SHP77 (cell line): ENCODE results near the gene OTOS.

Source experiments
- DNase-seq, 2 experiments: peaks; one replicate each; lab custom pipeline; 2025; lab: John Stamatoyannopoulos, UW

The OTOS gene

DNA sequence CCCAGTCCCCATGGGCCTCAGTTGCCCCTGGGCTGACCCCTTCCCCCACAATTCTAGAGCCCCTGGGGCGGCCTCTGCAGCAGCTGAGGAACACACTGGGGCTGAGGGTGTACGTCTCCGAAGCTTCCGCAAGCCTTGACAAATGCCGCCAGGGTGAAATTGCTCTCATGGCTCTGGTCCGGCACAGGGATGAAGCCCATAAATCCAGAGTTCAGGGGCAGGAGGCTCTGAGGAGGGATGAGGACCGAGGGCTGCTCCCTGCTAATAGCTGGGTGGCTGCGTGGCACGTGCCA is 27.1 kb upstream of the OTOS start:
- DNase-seq: no peak

DNA sequence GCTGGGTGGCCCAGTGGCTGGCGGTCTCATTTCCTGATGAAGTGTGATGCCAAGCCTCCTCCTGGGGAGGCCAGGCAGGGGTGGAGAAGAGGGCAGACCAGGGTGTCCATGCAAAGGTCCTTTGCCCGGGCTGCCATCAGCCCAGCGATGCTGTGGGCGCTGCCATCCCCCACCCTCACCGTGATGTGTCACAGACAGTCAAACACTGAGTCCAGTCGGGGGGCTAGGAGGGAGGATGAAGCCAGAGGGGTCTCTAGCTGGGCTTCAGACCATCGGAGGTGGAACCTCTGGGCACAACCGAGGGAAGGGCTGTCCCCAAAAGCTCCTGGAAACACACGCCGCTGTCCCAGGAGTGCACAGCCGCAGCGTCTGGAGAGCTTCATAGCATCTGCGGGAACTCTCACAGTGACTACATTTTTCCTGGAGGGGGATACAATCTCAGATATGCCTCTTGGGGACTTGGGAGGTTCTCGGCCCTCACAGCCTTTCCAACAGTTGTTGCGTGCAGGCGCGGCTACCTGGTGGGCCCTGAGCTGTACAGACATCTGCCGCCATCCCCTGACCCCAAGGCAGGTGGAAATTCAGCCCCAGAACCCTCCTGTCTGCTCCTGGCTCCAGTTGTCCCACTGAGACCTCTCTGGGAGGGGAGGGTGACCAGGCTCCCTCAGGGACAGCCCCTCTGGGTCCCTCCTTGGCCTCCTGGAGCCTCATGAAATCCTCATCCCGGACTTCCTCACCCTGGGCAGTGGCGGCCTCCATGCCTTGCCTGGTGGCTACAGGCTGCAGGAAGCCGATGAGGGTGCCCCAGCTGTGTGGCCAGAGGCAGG is 26.5 kb upstream of the OTOS start:
- DNase-seq: no peak

DNA sequence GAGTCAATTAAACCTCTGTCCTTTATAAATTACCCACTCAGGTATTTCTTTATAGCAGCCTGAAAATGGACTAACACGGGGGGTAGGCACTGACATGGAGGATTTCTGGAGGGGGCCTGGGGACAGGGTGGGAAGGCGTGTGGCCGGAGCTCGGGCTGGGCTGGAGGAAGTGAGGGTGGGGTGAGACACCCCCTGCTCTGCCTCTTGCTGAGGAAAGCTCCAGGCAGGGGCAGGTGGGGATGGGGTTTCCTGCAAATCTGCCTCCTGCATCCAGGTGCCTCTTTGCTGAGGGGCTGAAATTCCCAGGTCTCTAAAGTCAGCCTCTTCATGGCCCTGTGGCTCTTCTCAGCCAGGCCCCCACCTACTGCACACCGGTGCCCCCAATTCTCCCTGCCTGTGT is 25.7 kb upstream of the OTOS start:
- no peak for DNase-seq

DNA sequence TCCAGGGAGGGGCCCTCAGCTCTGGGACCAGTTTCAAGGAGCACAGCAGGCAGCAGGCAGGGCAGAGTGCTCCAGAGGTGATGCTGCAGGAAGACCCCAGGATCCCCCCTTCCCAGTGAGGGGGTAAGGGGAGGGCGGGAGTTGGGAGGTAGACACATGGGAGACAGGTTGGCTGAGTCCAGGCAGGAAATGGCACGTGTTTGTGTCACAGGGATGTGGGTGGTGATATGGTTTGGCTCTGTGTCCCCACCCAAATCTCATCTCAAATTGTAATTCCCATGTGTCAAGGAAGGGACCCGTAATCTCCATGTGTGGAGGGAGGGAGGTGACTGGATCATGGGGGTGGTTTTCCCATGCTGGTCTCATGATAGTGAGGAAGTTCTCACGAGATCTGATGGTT is 25.2 kb upstream of the OTOS start:
- no peak for DNase-seq

DNA sequence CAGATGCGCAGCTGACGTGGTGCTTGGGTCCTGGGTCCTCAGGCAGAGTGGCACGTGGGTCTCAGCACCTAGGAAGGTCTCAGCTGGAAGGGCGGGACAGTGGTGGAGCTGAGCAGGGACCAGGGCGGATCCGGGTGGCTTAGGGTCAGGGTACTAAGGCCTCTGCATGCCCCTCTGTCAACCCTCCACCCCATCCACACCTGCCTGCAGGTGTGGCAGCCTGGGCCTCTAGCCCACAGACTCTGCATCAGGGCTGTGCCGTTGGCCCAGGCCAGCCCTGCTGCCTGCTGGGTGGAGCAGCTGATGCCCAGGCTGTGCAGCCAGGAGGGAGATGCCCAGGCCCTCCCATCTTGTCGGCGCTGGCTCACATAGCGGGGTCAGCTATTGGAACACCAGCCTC is 24.6 kb upstream of the OTOS start:
- no peak for DNase-seq

DNA sequence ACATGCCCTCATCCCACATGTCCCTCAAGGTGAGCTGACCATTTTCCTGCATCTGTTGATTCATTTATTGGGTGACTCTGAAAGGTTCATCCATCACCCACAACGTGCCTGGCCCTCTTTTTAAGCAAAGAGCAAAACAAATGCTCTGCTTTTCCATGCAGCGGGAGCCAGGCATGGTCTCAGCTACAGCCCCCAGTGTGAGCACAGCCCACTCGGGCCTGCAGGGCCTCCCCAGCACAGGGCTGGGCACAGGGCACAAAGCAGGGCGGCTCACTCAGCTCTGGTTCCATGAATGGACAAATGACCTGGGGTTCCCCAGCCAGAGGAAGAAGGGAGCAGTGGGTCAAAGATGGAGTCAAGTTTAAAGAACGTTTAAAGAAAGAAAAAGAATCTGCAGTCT is 24.1 kb upstream of the OTOS start:
- no peak for DNase-seq

DNA sequence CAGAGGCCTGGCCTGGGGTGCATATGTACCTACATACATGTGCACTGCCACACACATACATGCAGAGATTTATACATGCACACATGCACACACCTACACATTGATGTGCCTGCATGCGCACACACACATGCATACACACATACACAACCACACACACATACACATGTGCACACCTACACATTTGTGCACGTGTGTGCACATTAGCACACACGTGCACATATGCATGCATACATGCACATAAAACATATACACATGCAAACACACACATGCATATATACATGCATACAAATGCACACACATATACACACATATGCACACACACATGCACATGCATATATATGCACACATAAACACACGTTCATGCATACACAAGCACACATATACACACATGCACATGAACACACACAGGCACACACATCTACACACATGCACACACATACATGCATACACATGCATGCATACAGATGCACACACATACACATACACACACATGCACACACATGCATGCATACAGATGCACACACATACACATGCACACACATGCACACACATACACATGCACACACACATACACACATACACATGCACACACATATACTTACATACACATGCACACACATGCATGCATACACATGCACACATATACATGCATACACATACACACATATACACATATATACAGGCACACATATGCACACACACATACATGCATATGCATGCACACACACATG is 23.6 kb upstream of the OTOS start:
- DNase-seq: no peak

DNA sequence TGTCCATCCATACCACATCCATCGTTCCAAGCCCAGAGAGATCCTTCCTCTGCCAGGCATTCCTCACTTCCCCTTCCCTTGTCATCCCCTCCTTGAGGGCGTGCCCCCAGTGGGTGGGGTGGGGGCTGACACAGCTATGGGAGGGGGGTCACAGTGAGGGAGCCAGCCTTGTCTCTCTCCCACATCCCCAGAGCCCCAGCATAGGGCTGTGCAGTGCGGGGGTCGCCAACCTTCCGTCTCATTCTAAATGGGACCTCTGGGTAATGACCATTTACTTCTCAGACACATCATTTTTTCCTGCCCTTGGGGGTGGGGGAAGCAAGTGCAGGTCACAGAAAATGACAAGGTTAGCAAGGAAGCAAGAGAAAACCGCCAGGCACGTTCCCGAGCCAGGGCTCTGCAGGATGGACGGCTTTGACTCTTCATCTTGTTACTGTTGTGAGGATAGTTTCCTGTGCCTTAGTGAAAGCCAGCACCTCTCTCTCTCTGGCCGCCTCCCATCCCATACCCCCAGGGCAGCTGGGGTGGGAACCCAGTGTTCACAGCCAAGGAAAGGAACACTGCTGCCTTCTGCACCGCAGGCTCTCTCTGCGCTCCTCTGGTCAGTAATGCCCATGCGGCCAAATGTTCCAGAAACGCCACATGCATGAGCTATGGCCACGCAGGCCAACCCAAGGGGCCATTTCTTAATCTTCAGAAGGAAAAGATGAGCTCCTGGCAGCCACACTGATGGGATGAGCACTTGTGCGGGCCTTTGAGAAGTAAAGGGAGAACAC is 22.7 kb upstream of the OTOS start:
- DNase-seq: no peak

DNA sequence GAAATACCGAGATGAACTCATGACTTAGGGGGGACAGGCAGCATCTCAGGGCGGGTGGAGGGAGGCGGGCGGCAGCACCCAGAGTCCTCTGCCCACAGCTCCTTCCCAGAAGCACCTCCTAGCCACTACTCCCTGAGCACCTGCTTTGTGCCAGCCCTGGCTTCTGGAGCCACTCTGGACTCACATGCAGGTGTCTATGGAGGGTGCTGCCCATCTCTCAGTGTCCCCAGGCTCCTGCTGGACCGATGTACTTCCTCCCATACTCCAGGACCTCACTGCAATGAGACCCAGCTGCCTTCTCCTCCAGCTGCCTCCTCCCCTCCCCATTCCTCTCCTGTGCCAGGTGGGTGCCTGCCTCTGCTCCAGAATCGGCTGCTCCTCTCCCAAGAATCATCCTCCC is 22.1 kb upstream of the OTOS start:
- DNase-seq: no peak

DNA sequence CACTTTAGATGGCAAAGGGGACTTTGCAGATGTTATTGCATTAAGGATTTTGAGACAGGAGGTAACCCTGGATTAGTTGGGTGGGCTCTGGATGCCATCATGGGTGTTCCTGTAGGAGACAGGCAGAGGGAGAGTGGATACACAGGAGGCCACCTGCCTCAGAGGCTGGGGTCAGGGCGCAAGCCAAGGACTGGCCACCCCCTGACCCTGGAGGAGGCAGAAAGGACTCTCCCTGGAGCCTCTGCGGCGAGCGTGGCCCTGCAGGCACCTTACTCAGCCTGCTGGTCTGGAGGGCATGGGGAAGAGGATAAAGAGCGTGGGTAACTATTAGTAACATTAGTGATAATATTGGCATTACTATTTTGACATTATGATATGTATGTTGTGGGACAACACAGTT is 21.6 kb upstream of the OTOS start:
- DNase-seq: no peak

DNA sequence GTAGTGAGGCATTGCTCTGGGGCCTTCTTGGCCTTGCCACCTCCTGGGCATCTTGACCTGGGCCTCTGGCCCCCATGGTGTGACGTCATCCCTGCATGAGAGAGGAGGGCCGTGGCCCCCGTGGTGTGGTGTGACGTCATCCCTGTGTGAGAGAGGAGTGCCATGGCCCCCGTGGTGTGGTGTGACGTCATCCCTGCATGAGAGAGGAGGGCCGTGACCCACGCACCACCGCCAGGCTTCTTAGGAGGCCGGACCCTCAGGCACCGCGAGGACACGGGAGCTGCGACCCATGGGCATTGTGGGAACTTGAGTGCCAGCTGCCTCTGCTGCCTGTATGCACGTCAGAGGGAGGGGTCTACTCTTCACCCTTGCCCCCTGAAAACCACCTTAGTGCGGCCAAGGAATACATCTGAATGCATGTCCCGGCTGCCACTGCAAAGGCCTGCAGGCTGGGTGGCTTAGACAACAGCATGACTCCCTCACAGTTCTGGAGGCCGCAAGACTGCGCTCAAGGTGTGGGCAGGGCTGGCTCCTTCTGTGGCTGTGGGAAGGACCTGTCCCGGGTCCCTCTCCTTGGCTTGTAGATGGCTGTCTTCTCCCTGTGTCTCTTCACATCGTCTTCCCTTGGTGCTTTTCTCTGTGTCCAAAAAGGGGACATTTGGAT is 20.8 kb upstream of the OTOS start:
- no peak for DNase-seq

DNA sequence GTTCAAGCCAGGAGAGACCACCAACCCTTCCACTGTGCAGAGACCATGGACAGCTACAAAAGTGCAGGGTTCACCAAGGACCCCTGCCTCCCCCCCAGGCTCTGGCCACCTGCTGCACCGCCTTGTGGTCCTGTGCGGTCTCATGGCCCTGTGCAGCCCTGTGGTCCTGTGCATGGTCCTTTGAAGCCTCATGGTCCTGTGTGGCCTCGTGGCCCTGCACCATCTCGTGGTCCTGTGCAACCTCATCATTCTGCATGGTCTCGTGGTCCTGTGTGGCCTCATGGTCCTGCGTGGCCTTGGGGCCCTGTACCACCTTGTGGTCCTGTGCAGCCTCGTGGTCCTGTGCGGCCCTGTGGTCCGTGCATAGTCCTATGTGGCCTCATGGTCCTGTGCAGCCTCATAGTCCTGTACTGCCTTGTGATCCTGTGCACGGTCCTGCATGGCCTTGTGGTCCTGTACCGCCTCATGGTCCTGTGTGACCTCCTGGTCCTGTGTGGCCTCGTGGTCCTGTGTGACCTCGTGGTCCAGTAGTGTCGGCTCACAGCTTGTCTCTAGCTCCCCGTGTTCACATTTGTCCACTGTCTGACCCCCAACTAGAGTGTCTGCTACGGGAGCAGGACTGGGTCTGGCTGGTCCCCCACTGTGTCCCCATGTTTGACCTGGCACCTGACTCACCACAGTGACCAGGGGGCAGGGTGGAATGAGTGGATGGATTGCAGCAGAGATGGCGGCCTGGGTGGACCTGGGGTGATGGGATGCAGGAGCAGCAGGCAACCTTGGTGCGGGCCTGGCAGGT is 20.0 kb upstream of the OTOS start:
- DNase-seq: no peak

DNA sequence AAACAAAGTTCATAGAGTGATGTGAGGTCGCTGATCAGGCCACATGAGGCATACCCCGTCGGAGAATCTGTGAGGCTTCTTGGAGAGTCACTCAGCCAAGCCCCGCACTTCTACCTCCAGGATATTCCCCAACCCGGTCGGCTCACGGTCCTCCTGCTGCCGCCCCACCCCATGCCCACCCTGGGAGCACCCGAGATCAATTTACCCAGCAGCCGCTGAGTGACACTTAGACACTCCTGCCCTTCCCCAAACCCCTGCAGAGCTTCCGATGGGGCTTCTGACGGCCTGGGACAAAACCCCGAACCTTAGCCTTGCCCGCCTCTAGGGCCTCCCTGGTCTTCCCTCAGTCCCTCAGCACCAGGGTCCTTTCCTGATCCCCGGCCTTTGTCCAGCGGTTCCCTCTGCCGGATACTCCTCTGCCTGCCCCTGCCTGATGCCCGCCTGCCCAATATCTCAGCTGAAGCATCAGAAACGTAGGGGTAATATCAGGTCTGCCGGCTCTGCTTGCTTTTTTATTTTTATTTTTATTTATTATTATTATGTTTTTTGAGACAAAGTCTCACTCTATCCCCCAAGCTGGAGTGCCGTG is 18.9 kb upstream of the OTOS start:
- DNase-seq: no peak

DNA sequence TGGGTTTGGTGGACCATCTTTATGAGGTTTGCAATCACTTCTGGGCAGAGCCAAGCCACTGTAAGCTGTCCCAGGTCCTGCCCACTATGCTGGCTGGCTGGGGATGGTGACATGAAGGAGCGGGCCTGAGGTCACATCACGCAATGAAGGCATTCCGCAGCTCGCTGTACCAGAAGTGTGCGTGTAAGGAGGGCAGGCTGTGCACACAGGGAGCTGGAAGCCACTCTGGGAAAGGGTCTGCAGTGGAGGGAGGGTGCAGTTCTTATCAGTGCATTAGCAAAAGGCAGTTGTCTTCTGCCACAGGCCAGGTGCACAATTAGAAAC is 16.7 kb upstream of the OTOS start:
- DNase-seq: no peak

DNA sequence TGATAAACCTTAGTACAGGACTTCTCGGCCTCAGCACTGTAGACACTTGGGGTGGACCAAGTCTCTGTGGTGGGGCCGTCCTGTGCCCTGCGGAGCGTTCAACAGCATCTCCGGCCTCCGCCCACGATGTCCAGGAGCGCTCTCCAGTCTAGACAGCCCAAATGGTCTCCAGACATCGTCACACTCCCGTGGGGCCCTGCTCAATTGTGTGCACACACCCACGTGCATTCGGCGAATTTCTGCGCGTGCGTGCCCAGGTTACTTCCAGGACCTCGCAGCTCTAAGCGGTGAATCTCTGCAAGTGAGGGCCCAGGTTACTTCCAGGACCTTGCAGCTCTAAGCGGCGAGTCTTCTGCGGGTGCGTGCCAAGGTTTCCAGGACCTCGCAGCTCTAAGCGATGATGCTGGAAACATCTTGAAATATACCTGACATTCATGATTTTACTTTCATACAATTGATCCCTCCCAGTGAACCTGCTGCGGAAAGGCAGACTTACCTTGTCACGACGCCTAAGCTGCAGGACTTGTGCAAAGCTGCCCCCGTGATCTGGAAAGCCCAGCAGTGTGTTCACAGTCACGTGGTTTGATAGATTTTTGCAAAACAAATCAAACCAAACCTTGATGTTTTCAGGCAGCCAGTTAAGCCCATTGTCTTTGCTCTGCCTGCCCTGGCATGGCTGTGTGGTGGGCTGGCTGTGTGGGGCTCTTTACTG is 16.1 kb upstream of the OTOS start:
- DNase-seq: no peak

DNA sequence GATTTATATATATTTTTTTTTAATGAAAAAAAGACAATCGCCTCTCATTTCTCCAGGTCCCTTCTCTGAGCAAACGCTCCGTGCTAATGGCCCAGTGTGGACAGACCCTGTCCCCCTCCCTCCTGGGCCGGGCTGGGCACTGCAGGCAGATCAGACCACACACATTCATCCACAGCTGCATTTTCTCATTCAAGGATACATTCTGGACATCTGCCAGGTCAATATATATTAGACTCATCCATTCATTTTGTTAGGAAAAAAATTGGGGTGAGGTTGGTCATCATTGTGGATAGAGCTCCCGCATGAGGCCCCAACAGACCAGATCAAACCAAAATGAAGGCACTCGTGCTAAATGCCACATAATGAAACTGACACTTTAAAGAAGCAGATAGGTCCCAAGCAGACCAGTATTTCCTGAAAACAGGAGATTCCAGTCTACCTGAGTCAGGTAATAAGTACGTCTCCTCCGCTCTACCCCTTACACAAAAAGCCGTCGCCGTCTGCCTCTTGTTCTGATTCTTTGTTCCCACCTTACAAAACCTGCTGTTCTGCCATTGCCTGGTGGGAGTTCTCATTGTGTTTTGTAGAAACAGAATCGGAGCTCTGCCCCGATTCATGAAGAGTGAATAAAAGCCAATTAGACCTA is 15.4 kb upstream of the OTOS start:
- DNase-seq: no peak

DNA sequence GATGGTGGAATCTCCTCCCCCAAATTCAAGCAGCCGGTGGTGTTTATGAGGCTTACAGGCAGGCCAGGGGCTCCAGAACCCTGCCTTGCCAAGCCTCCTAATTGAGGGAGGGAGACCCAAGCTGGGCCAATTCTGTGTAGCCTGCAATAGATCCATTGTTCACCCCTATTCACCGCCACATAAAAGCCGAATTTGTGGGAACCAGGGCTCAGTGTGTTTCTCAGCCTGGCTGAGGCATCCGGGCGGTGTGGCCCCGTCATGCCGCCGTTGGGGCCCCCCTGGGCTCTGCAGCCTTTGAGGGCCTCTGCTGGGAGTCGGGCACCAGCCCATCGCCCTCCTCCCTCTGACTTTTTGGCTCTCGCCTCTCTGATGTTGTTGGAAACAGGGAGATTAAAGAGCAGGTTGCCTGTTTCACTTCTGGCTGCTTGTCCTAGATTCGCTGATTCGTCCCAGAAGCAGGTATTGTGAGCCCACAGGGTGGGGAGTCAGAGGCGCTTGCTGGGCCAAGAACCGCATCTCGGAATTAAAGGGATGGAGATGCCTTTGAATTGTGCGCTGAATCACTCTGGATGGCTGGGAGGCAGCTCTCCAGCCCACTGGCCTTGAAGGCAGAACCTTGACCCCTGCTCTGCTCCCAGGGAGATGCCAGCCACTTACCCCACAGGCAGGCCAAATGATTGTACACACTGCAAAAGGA is 14.7 kb upstream of the OTOS start:
- no peak for DNase-seq

DNA sequence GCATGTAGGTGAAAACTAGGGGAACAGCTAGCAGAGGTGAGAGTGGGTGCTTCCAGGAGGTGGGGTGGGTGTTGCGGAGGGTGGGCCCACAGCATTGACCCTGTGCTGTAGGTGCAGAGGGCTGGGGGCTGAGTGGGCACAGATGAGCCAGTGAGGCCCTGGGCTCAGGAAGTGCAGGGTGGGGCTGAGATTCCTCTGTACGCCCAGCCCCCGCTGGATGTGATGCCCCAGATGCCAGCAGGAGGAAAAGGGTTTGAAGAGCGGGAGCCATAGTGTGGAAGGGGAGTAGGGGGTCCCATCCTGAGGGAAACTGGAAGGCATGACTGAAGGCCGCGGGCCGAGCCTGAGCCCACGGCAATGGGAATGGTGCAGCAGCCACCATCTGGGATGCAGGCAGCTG is 14.1 kb upstream of the OTOS start:
- no peak for DNase-seq

DNA sequence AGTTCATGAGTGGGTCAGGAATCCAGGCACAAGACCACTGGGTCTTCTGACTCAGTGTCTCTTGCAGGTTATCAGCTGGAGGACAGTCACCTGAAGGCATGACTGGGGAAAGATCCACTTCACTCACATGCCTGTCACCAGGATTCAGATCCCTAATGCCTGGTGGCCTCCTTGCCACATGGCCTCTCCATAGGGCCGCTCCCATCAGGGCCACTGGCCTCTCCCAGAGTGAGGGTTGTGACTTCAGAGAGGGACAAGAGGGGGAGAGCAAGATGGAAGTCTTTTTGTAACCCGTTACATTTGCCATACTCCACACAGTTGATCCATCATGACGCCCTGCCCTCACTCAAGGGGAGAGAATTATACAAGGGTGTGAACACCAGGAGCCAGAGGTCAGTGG is 13.0 kb upstream of the OTOS start:
- DNase-seq: no peak
